Activated CD8-positive, alpha-beta memory T cell treated with anti-CD3 and anti-CD28 coated beads, Interleukin-2, amount 50 U/mL, for 4 hours (primary cell): ENCODE measurements around the gene NTNG1.

Source experiments
- DNase-seq: peaks from one replicate; pipeline ENCODE4 v3.0.0-alpha.2; 2020

The NTNG1 gene

DNA sequence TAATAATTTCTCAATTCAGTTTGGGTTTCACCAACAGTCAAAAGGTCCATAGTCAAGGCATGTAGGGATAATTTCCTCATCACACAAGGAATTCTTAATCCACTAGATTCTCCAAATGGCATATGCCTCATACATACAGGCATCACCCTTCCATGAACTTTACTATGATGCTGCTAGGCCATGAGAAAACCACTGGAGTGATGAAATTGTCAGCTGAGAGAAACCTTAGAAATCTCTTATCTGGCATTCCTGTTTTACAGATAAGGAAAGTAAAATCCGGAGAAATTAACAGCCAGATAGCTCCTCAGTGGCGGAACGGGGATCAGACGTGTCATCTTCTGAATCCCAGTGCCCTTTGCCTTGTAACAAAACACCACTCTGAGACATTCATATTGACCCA is 274.4 kb downstream of the NTNG1 start:
- no peak for DNase-seq

GRCh38 chr1:107419003-107419402 is 278.2 kb downstream of the NTNG1 start:
- DNase-seq = no peak

- no peak for DNase-seq
Measured at GRCh38 chr1:107422901-107423300, 282.1 kb downstream of the NTNG1 start.

GRCh38 chr1:107430540-107431228 is 289.8 kb downstream of the NTNG1 start:
- no peak for DNase-seq

DNA sequence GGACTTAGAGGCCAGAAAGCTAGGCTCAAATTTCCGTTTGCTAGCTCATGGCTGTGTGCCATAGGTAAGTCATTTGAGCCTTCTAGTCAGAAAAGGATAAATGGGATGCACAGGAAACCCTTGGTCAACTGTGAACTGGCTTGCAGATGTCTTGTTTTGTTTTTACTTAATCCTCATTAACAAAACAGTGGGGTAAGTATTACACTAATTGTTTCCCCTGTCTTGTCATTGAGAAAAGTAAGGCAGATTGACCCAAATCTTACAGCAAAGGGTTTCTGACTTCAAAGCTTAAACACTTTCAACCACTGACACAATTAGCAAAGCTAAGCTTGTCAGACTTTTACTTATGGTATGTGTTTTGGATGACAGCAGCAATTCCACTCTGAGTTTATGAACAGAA is 291.3 kb downstream of the NTNG1 start:
- DNase-seq = no peak

- no peak for DNase-seq
Measured at GRCh38 chr1:107433068-107433467, 292.2 kb downstream of the NTNG1 start.

DNA sequence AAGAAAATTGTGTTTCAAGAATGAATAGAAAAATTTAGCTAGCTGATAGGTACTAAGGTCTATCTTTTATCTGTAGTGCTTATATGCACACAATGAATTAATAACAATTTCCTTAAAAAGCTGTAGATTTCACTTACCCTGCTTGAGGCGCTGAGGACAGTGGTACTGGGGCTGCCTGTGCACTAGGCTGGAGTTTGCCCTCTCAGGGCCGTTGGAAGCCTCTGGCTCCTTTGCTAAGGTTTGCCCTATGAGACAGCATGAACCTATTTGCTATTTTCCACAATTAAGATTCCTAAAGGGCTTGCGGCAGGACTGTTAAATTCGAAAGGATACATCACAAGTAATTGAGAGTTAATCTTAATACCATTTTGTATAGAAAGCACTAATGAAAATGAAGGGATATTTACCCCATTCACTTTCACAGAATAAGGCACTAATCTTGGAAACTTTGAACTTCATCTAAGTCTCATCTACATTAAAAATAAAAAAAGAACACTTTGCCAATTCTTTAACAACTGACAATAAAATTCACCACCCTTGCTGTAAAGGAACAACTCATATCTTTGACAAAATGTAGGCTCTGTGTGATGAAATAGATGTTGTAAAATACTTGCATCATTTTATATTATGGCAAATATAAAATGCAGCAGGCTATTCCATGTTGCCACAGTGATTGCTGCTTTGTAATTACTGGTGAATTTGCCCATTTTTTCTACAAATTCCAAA is 293.0 kb downstream of the NTNG1 start:
- no peak for DNase-seq

- no peak for DNase-seq
Measured at GRCh38 chr1:107434361-107434693, 293.5 kb downstream of the NTNG1 start.

GRCh38 chr1:107436552-107437241 is 295.9 kb downstream of the NTNG1 start:
- no peak for DNase-seq

- DNase-seq = no peak
Measured at GRCh38 chr1:107439567-107439966, 298.7 kb downstream of the NTNG1 start.

- DNase-seq = no peak
Measured at GRCh38 chr1:107442551-107442950, 301.7 kb downstream of the NTNG1 start.

DNA sequence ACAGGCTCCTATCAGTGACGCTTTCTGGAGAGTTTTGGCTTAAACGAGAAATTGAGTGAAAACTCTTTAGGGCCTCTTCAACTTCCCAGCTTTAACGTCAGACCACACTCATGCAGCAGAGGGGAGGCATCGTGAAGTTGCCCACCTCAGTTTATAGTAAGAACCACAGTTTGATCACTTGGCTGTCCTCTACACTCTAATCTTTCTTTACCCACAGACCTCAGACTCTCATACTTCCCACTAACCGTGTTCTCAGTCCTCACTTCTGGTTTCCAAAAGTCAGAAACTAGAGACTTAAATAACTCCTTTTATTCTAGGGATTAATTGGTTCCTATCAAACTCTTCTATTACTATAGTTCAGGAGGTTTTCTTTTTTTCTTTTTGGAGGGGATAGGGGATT is 302.2 kb downstream of the NTNG1 start:
- no peak for DNase-seq

GRCh38 chr1:107443860-107444259 is 303.0 kb downstream of the NTNG1 start:
- no peak for DNase-seq

DNA sequence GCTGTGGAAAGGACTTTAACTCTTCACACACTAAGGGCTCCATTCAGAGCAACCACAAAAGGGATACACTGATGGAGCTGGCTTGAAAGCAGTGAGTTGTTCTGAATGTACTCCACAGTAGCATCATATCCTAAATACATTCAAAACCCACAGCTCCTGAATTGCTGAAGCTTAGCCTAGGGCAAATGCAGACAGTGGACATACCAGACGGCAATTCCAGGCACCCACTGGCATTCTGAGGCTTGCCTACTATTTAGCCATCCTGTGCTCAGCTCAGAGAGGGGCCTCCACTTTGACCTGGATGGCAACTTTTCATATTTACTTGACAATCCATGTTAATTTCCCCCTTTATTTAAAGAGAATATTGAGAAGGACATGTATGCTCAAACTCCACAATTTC is 303.5 kb downstream of the NTNG1 start:
- DNase-seq = no peak

- DNase-seq = no peak
Measured at GRCh38 chr1:107449326-107449725, 308.5 kb downstream of the NTNG1 start.

DNA sequence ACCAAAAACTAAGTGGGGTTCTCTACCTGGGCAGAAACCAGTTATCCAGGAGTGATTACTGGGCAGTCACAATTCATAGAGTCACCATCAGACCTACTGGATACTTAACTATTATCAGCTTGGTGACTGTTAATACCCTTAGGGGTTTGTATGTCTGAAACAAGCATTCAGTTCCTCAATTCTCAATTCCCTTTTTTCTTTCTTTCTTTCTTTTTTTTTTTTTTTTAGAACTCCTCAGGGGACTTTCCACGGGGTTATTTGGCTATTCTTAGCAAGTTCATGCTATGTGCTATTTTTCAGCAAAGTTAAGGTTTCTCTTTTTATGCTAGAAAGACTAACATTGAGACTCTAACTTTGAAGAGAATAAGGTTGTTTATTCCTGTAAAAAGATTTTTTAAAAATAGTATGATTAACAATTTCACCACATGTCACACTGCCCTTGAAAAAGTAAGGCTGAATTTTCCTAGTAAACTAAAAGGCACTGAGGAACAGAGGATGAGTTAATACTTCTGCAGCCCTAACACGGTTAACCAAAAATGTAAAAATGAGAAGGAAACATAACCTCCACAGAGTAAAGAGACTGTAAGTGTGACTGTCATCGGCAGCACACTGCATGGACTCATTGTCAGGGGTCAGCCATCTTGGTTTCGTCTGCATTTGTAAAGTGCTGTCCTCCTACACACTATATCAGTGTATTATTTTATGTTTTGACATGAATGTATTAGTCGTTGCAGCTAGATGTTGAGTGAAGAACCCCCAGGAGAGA is 310.2 kb downstream of the NTNG1 start:
- DNase-seq = no peak

DNA sequence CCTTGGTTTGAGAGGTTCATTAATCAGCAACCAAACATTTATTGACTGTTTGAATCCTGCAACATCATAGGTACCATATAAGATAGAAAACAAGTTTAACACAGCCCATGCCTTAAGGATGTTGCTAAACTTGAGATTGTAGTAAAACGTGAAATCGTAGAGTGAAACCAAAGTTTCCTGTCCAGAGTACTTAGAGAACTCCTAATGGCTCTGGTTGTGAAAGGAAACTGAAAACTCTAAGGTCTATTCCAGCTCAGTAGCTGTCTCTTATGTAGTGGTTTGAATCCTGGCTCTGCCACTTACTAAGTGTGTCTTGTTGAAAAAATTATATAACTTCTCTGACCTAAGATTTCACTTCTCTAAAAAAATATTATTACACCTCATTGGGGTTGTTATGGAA is 310.9 kb downstream of the NTNG1 start:
- no peak for DNase-seq

DNA sequence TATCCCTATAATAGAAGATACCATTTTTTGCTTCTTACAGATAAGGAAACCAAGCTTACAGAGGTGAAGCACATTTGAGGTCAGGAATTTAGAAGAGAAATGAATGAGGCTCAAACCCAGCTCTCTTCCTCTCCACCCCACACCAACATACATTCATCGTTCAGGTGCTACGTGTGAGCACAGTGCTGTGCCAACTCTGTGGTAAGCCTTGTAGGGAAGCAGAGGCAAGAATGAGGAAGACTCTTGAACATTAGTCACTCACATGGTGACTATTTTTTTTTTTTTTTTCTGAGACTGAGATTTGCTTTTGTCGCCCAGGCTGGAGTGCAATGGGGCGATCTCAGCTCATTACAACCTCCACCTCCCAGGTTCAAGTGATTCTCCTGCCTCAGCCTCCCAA is 314.0 kb downstream of the NTNG1 start:
- no peak for DNase-seq

DNA sequence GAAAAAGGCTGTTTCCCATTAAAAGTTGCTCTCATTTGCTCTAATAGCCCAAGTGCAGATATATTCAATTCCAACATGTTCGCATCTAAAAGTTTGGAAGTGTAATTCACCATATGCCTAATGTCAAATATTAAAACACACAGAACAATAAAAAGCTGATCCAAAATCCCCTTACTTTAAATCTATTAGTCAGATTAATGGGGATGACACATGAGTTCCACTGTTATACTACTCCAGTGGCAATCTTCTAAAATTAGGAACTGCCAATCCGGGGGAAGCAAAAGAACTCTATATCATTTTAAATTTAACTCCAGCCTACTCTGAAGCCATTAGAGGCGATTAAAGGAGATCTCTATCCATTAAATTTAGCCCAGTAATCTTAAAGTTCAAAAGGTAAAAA is 317.1 kb downstream of the NTNG1 start:
- DNase-seq = no peak

DNA sequence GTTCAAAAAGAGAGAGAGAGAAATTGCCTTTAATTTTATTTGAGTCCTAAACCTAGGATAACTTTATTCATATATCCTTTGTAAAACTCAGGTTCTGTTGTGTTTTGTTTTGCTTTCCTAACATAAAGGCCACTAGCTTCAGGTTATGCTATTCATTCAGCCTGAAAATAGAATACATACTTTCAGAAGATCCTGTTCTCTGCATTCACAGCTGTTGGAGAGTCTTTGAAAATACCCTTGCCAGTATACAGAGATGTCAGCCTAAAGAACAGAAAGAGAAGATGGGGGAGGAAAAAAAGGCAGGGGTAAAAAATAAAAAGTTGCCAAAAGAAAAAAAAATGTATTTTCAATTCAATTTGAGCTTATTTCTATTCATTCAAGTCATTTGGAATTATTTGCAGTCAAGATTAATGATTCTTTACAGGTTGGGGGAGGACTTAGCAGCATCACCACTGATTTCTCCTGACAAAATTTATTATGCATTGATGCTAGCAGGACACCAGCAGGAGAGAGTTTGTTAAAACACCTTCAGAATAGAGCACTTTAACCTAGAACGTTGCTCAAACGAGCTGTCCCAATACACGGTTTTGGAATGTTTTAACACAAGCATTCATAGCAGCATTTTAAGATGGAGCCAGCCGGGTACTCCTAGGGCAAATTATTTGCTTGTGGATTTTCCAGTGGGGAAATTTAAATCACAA is 318.5 kb downstream of the NTNG1 start:
- DNase-seq = no peak

GRCh38 chr1:107460035-107460434 is 319.2 kb downstream of the NTNG1 start:
- no peak for DNase-seq

- DNase-seq = no peak
Measured at GRCh38 chr1:107464827-107465226, 324.0 kb downstream of the NTNG1 start.

- DNase-seq = no peak
Measured at GRCh38 chr1:107467286-107467685, 326.4 kb downstream of the NTNG1 start.
